Astrocyte (in vitro differentiated cells and primary cell): ENCODE results near the gene TRIM43.
"Not testable (repeated sequence)": the region's sequence is repeated elsewhere in the genome, so short reads cannot be mapped to it uniquely, and the experiment has no call there.

Experiments
- EZH2 ChIP-seq: IDR thresholded peaks from 2 replicates; pipeline ENCODE4 v1.6.1; 2012; ENCODE audit warnings: mild to moderate bottlenecking, low read length, inconsistent platforms; ENCODE audit not compliant: insufficient read depth
- TF ChIP-seq, protein P1 (sequence below): IDR thresholded peaks from 2 replicates; pipeline ENCODE4 v1.5.1; 2011; ENCODE audit warnings: low read depth, mild to moderate bottlenecking, inconsistent platforms, low read length, moderate library complexity; ENCODE audit not compliant: insufficient read depth

DNA sequence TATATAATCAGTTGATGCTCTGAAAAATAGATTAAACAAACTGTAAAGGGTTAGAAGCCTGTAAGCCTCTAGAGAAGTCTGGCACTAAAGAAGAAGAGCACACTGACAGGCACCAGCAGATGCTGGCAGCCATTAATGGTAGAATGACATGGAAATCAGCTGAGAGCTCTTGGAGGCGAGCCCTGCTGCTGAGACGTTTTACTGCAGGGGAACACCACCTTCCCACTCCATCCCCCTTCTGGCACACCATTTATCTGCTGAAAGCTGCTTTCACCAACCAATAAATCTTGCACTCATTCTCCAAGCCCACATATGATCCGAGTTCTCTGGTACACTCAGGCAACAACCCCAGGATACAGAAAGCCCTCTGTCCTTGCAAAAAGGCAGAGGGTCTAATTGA is 16.6 kb downstream of the TRIM43 start:
- TF ChIP-seq EZH2, result not testable (repeated sequence)
- TF ChIP-seq, protein P1, sequence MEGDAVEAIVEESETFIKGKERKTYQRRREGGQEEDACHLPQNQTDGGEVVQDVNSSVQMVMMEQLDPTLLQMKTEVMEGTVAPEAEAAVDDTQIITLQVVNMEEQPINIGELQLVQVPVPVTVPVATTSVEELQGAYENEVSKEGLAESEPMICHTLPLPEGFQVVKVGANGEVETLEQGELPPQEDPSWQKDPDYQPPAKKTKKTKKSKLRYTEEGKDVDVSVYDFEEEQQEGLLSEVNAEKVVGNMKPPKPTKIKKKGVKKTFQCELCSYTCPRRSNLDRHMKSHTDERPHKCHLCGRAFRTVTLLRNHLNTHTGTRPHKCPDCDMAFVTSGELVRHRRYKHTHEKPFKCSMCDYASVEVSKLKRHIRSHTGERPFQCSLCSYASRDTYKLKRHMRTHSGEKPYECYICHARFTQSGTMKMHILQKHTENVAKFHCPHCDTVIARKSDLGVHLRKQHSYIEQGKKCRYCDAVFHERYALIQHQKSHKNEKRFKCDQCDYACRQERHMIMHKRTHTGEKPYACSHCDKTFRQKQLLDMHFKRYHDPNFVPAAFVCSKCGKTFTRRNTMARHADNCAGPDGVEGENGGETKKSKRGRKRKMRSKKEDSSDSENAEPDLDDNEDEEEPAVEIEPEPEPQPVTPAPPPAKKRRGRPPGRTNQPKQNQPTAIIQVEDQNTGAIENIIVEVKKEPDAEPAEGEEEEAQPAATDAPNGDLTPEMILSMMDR, result not testable (repeated sequence)
